Measurements from ENCODE around the gene FNDC3B. TPM values are rescaled to one million over a fixed set of nuclear protein-coding genes. Genes with fewer than 3 reads are reported as not detected.

Gene FNDC3B
- total and polyA plus RNA-seq, 2 donors (not counting 1 experiment from before 2014, with no cell fraction given) = 1.2 to 9.2 TPM

GRCh38 chr3:172143739-172144497 lies 104.5 kb downstream of the FNDC3B start:
- no peak overlapping the region for H3K4me3 ChIP-seq (ENCODE audit: control extremely low read depth in 1 of 5, extremely low read depth in 1 of 5, insufficient read depth in 1 of 5, low read depth in 2 of 5, low read length in 4 of 5)
- H3K4me1 ChIP-seq (ENCODE audit: control insufficient read depth in 2 of 2, insufficient read depth in 2 of 2, low read length in 2 of 2) = peaks cover 10 to 20% of the 10 kb centered on the region in 2 donors
- no peak for TF ChIP-seq EZH2 (IDR thresholded peaks at IDR 0.05; ENCODE audit: borderline replicate concordance, insufficient read depth, low read depth, low read length, poor library complexity, severe bottlenecking)
- TF ChIP-seq, protein P1, sequence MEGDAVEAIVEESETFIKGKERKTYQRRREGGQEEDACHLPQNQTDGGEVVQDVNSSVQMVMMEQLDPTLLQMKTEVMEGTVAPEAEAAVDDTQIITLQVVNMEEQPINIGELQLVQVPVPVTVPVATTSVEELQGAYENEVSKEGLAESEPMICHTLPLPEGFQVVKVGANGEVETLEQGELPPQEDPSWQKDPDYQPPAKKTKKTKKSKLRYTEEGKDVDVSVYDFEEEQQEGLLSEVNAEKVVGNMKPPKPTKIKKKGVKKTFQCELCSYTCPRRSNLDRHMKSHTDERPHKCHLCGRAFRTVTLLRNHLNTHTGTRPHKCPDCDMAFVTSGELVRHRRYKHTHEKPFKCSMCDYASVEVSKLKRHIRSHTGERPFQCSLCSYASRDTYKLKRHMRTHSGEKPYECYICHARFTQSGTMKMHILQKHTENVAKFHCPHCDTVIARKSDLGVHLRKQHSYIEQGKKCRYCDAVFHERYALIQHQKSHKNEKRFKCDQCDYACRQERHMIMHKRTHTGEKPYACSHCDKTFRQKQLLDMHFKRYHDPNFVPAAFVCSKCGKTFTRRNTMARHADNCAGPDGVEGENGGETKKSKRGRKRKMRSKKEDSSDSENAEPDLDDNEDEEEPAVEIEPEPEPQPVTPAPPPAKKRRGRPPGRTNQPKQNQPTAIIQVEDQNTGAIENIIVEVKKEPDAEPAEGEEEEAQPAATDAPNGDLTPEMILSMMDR (IDR thresholded peaks at IDR 0.05) = no peak
- no peaks in the 10 kb centered on the region for H3K36me3 ChIP-seq (replicated peaks in 1 of 2; ENCODE audit: control extremely low read depth in 1 of 2, control insufficient read depth in 1 of 2, extremely low read depth in 1 of 2, insufficient read depth in 2 of 2, low read length in 1 of 2)
- H3K79me2 ChIP-seq (ENCODE audit: control insufficient read depth, insufficient read depth, low read length) = no peaks in the 10 kb centered on the region
- no peaks in the 10 kb centered on the region for H4K20me1 ChIP-seq (ENCODE audit: control insufficient read depth, insufficient read depth, low read length, poor library complexity, severe bottlenecking)
- H3K4me3 Mint-ChIP-seq = no peak overlapping the region
- ChIA-PET POLR2A (no interaction called here), CTCF (no interaction called here)
- no peak overlapping the region for H3K27ac ChIP-seq (ENCODE audit: low read length in 2 of 2)
- intact Hi-C loops (cut with micrococcal nuclease) = no loop called here
- H3K9ac ChIP-seq (ENCODE audit: low read length) = no peak overlapping the region
- no peak overlapping the region for H3K4me2 ChIP-seq (replicated peaks; ENCODE audit: low read depth, low read length, poor library complexity, severe bottlenecking)
- peaks cover 0 to 10% (median 6%) of the 10 kb centered on the region in 4 experiments for H3K27me3 ChIP-seq (replicated peaks in 1 of 4; ENCODE audit: control extremely low read depth in 1 of 4, control insufficient read depth in 3 of 4, insufficient read depth in 4 of 4, low read length in 3 of 4)
- peaks cover 29% of the 10 kb centered on the region for H3K27me3 Mint-ChIP-seq
- no peaks in the 10 kb centered on the region for H3K9me3 Mint-ChIP-seq (ENCODE audit: insufficient read depth)
- no peaks in the 10 kb centered on the region for H3K9me3 ChIP-seq (ENCODE audit: control extremely low read depth in 1 of 3, control insufficient read depth in 2 of 3, insufficient read depth in 1 of 3, low read length in 2 of 3)
- no peak overlapping the region for H2AFZ ChIP-seq (ENCODE audit: insufficient read depth, low read depth, low read length, poor library complexity, severe bottlenecking)
- peaks cover 25% of the 10 kb centered on the region for H3K4me1 Mint-ChIP-seq
- ATAC-seq (ENCODE audit: low read depth) (no peak), DNase-seq (no peak)
- H3K27ac Mint-ChIP-seq = no peak overlapping the region
- 100% methylated on average over 5 of the region's 14 CpGs for WGBS (ENCODE audit: insufficient coverage)

DNA sequence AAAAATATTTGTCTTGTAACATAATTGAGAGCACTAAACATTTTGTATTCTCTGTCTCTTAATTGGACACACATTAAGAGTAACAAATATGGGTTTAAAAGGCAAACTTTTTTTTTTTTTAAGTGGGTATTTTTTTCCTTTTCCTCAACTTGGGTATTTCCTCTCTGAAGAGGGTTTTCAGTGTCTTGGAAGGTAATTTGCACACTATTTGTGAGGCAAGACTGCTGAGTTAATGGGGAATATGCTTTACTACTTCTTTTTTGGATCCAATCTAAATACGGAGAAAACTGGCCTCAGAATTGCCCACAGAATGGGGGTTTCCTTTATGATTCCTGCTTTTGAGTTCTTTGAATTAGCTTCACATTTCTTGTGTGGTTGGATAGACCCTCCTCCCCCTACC lies 105.2 kb downstream of the FNDC3B start:
- ChIA-PET POLR2A (no interaction called here), CTCF (no interaction called here)
- Histone ChIP-seq H3K9me3 (ENCODE audit: control extremely low read depth in 1 of 3, control insufficient read depth in 2 of 3, insufficient read depth in 1 of 3, low read length in 2 of 3) (no peaks in the 10 kb centered on the region), H3K4me2 (replicated peaks; ENCODE audit: low read depth, low read length, poor library complexity, severe bottlenecking) (no peak overlapping the region), H3K79me2 (ENCODE audit: control insufficient read depth, insufficient read depth, low read length) (no peaks in the 10 kb centered on the region), H3K27me3 (replicated peaks in 1 of 4; ENCODE audit: control extremely low read depth in 1 of 4, control insufficient read depth in 3 of 4, insufficient read depth in 4 of 4, low read length in 3 of 4) (peaks cover 0 to 8% (median 6%) of the 10 kb centered on the region in 4 experiments), H3K4me1 (ENCODE audit: control insufficient read depth in 2 of 2, insufficient read depth in 2 of 2, low read length in 2 of 2) (peaks cover 10 to 20% of the 10 kb centered on the region in 2 donors), H3K36me3 (replicated peaks in 1 of 2; ENCODE audit: control extremely low read depth in 1 of 2, control insufficient read depth in 1 of 2, extremely low read depth in 1 of 2, insufficient read depth in 2 of 2, low read length in 1 of 2) (no peaks in the 10 kb centered on the region), H3K27ac (ENCODE audit: low read length in 2 of 2) (no peak overlapping the region), H4K20me1 (ENCODE audit: control insufficient read depth, insufficient read depth, low read length, poor library complexity, severe bottlenecking) (no peaks in the 10 kb centered on the region), H2AFZ (ENCODE audit: insufficient read depth, low read depth, low read length, poor library complexity, severe bottlenecking) (no peak overlapping the region), H3K9ac (ENCODE audit: low read length) (no peak overlapping the region), H3K4me3 (ENCODE audit: control extremely low read depth in 1 of 5, extremely low read depth in 1 of 5, insufficient read depth in 1 of 5, low read depth in 2 of 5, low read length in 4 of 5) (no peak overlapping the region)
- DNase-seq (no peak), ATAC-seq (ENCODE audit: low read depth) (no peak)
- Mint-ChIP-seq H3K9me3 (ENCODE audit: insufficient read depth) (no peaks in the 10 kb centered on the region), H3K4me1 (peaks cover 26% of the 10 kb centered on the region), H3K4me3 (no peak overlapping the region), H3K27ac (no peak overlapping the region), H3K27me3 (peaks cover 27% of the 10 kb centered on the region)
- TF ChIP-seq, protein P1 (IDR thresholded peaks at IDR 0.05) = no peak
- no peak for TF ChIP-seq EZH2 (IDR thresholded peaks at IDR 0.05; ENCODE audit: borderline replicate concordance, insufficient read depth, low read depth, low read length, poor library complexity, severe bottlenecking)
- WGBS (ENCODE audit: insufficient coverage) = no CpG with 5 or more reads among the region's 1 CpG
- intact Hi-C loops (cut with micrococcal nuclease) = no loop called here

Measured in B cell (primary cell).